Esophagus muscularis mucosa (tissue), 4 donors: Measurements from ENCODE around the gene ABCA3. TPM values are rescaled to one million over a fixed set of nuclear protein-coding genes. Genes with fewer than 3 reads are reported as not detected.

Experiments
- DNase-seq: peaks from one replicate; pipeline ENCODE4 v3.0.0-alpha.2; 2017; ENCODE audit errors: extremely low spot score
- H3K27ac ChIP-seq, 4 donors: fragments of 200-600 bp; sonication (generic); replicated peaks in 1 of 4; 1 replicate in 3 of 4; 2 replicates in 1 of 4; pipeline ENCODE4 v1.5.1; 2016 to 2019; ENCODE audit warnings: mild to moderate bottlenecking in 1 of 4
- H3K27me3 ChIP-seq, 4 donors: fragments of 200-600 bp; sonication (generic); one replicate each; pipeline versions ENCODE4 v1.5.1 to v1.6.0; 2016 to 2019
- H3K36me3 ChIP-seq, 4 donors: fragments of 200-600 bp; sonication (generic); one replicate each; pipeline ENCODE4 v1.5.1; 2016 to 2019
- H3K4me1 ChIP-seq, 4 donors: fragments of 200-600 bp; sonication (generic); one replicate each; pipeline ENCODE4 v1.5.1; 2016 to 2019
- H3K4me3 ChIP-seq, 4 donors: fragments of 200-600 bp; sonication (generic); 1 replicate in 2 of 4; 2 replicates in 2 of 4; pipeline ENCODE4 v1.5.1; 2016 to 2019; ENCODE audit warnings: mild to moderate bottlenecking in 4 of 4, moderate library complexity in 1 of 4
- H3K9me3 ChIP-seq, 4 donors: fragments of 200-600 bp; sonication (generic); 1 replicate in 3 of 4; 2 replicates in 1 of 4; pipeline ENCODE4 v1.5.1; 2016 to 2019
- EP300 ChIP-seq: sonication (generic); formaldehyde crosslinking; IDR thresholded peaks from one replicate; pipeline ENCODE4 v1.6.1; 2017; ENCODE audit warnings: antibody characterized with exemption
- POLR2A ChIP-seq: fragments of 450-650 bp; IDR thresholded peaks from one replicate; pipeline ENCODE4 v1.6.1; 2017; ENCODE audit warnings: antibody characterized with exemption, moderate library complexity, mild to moderate bottlenecking, low read depth
- POLR2AphosphoS5 ChIP-seq, 2 donors: sonication (generic); formaldehyde crosslinking; IDR thresholded peaks; one replicate each; pipeline ENCODE4 v1.6.1; 2017; ENCODE audit warnings: antibody characterized with exemption in 2 of 2
- WGBS: methylation state at CpG from one replicate; pipeline ENCODE4 v1.1.5; 2018; 5-methylcytosine and 5-hydroxymethylcytosine counted together
- intact Hi-C: fragments of 100-400 bp; cut with DNase I; formaldehyde crosslinking; loops from one replicate; pipeline ENCODE4 v1.15.1; 2023
- total RNA-seq, 4 donors: library from RNA; depleted of rRNA; stranded (reverse); fragments of >200 nt; gene quantifications; one replicate each; pipeline versions ENCODE4 v1.1.0 to v1.2.1, GENCODE V29; 2016
- TF ChIP-seq, protein P1 (sequence below), 3 experiments: fragments of 200-600 bp in 2 of 3; fragments of 450-650 bp in 1 of 3; sonication (generic) in 2 of 3; IDR thresholded peaks; one replicate each; pipeline ENCODE4 v1.5.1; 2017 to 2019; ENCODE audit warnings: antibody characterized with exemption in 3 of 3, mild to moderate bottlenecking in 2 of 3, moderate library complexity in 1 of 3

ABCA3 gene
- total RNA-seq, 4 donors from 2014 or later = 10.4 to 30.7 (median 18.1) TPM

DNA sequence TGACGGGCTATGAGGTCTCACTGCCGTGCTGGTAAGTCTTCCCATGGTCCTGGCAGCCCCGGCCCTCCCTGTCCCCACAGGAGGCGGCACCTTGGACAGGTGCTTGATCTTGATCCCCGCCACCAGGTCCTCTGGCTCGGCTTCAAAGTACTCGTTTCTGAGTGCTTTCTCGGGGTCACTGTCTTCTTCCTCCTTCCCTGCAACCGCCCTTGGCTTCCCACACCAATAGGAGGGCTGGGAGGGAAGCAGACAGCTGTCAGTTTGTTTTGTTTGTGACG, 40.7 kb downstream of the ABCA3 start:
- H3K36me3 ChIP-seq = peaks cover 18 to 84% (median 48%) of the 10 kb centered on the region in 4 donors

DNA sequence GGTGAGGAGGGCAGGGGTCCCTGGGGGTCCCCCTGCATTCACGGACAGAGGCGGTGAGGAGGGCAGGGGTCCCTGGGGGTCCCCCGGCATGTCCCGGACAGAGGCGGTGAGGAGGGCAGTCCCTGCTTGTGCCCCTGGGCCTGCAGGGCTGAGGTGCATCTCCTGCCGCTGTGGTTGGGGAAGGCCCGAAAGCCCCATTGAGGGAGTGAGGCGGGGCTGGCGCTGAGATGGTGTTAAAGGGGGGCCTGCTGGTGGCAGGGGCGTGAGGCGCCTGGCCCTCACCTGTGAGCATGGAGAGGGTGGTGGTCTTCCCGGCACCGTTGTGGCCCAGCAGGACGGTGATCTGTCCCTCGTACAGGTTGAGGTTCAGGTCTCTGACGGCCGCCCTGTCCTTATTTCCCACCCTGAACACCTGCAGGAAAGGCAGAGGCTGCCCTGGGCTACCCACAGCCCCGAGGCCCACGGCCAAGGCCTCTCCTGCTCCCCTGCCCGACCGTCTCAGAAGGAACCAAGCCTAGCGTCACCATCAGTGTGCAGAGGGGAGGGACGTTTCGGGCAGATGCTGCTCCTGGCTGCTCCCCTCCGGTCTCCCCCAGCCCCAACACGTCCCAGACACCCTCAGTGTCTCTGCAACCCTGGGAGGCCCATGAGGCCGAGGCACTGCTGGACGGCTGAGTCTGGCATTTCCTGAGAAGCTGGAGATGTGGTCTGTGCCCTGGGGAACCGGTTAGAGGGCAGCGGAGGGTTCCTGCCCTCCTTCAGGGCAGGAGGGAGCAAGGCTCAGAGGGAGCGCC, 41.2 kb downstream of the ABCA3 start:
- Histone ChIP-seq H3K9me3 (no peaks in the 10 kb centered on the region), H3K27ac (no peak overlapping the region), H3K27me3 (no peaks in the 10 kb centered on the region), H3K4me1 (peaks cover 0 to 5% (median 1%) of the 10 kb centered on the region in 4 donors), H3K36me3 (peaks cover 18 to 89% (median 52%) of the 10 kb centered on the region in 4 donors), H3K4me3 (no peak overlapping the region)
- intact Hi-C loops = no loop called here
- no peak for TF ChIP-seq POLR2A
- TF ChIP-seq EP300 = no peak
- TF ChIP-seq, protein P1, sequence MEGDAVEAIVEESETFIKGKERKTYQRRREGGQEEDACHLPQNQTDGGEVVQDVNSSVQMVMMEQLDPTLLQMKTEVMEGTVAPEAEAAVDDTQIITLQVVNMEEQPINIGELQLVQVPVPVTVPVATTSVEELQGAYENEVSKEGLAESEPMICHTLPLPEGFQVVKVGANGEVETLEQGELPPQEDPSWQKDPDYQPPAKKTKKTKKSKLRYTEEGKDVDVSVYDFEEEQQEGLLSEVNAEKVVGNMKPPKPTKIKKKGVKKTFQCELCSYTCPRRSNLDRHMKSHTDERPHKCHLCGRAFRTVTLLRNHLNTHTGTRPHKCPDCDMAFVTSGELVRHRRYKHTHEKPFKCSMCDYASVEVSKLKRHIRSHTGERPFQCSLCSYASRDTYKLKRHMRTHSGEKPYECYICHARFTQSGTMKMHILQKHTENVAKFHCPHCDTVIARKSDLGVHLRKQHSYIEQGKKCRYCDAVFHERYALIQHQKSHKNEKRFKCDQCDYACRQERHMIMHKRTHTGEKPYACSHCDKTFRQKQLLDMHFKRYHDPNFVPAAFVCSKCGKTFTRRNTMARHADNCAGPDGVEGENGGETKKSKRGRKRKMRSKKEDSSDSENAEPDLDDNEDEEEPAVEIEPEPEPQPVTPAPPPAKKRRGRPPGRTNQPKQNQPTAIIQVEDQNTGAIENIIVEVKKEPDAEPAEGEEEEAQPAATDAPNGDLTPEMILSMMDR (IDR thresholded peaks at IDR 0.05) = no peak
- no peak for TF ChIP-seq POLR2AphosphoS5 (IDR thresholded peaks at IDR 0.05)
- WGBS = 81% methylated on average over 18 of the region's 31 CpGs
- DNase-seq = no peak

More for the DNA sequence above, 40.7 kb downstream of the ABCA3 start:
- H3K27ac ChIP-seq = no peak overlapping the region
- peaks cover 0 to 5% (median 1%) of the 10 kb centered on the region in 4 donors for H3K4me1 ChIP-seq
- no peak for DNase-seq
- intact Hi-C loops = no loop called here
- TF ChIP-seq POLR2AphosphoS5 (IDR thresholded peaks at IDR 0.05) = no peak
- TF ChIP-seq EP300 = no peak
- TF ChIP-seq POLR2A = no peak
- TF ChIP-seq, protein P1 (IDR thresholded peaks at IDR 0.05) = no peak
- 76% methylated on average over 2 of the region's 10 CpGs for WGBS
- H3K4me3 ChIP-seq = no peak overlapping the region
- no peaks in the 10 kb centered on the region for H3K9me3 ChIP-seq
- no peaks in the 10 kb centered on the region for H3K27me3 ChIP-seq

DNA sequence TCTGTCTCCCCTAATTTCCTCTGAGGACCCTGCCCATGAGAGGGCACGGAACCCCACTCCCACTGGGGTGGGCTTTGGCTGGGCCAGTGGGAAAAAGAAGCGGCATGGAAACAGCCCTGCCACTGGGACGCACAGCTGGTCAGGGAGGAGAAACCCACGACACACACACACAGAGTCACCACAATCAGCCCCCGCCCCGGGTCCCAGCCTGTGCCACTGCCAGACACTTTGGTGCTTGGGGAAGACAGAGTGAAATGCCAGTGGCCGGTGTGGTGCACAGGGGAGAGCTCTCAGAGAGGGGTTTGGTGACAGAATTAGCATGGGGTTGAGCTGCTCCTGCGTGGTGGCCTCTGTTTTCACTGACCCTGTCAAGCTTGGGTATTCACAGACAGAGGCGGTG, 41.9 kb downstream of the ABCA3 start:
- no peaks in the 10 kb centered on the region for H3K9me3 ChIP-seq
- H3K4me3 ChIP-seq = no peak overlapping the region
- no peak overlapping the region for H3K27ac ChIP-seq
- DNase-seq = no peak
- 88% methylated on average over 9 of the region's 9 CpGs for WGBS
- peaks cover 0 to 5% (median 1%) of the 10 kb centered on the region in 4 donors for H3K4me1 ChIP-seq
- TF ChIP-seq, protein P1 (IDR thresholded peaks at IDR 0.05) = no peak
- no peak for TF ChIP-seq POLR2A
- TF ChIP-seq EP300 = no peak
- TF ChIP-seq POLR2AphosphoS5 (IDR thresholded peaks at IDR 0.05) = no peak
- intact Hi-C loops = no loop called here
- peaks cover 18 to 91% (median 52%) of the 10 kb centered on the region in 4 donors for H3K36me3 ChIP-seq
- no peaks in the 10 kb centered on the region for H3K27me3 ChIP-seq

DNA sequence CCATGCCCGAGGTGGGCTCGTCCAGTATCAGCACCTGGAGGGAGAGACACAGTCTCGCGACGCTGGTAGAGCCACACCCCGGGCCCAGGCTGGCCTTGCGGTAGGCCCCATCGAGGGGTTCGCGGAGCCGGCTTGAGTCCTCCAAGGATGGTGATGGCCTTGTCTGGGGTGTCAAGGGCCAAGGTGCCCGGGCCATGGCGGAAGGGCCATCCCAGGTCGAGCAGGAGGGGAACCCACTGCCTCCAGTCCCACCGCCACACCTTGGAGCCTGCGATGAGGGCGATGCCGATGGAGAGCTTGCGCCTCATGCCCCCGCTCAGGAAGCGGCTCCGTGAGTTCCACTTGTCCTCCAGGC, 43.0 kb downstream of the ABCA3 start:
- no peak for TF ChIP-seq POLR2A
- no peak for TF ChIP-seq POLR2AphosphoS5 (IDR thresholded peaks at IDR 0.05)
- TF ChIP-seq, protein P1 (IDR thresholded peaks at IDR 0.05) = no peak
- no peak for TF ChIP-seq EP300
- no peaks in the 10 kb centered on the region for H3K9me3 ChIP-seq
- no peak overlapping the region for H3K27ac ChIP-seq
- H3K4me3 ChIP-seq = no peak overlapping the region
- no peak for DNase-seq
- WGBS = 100% methylated on average over 8 of the region's 22 CpGs
- no peaks in the 10 kb centered on the region for H3K27me3 ChIP-seq
- peaks cover 18 to 90% (median 49%) of the 10 kb centered on the region in 4 donors for H3K36me3 ChIP-seq
- H3K4me1 ChIP-seq = peaks cover 0 to 5% (median 1%) of the 10 kb centered on the region in 4 donors
- intact Hi-C loops = no loop called here
